ENCODE data around the gene CYP46A1. TPM values are rescaled to one million over a fixed set of nuclear protein-coding genes. Genes with fewer than 3 reads are reported as not detected.

Gene CYP46A1
- total RNA-seq, 4 donors from 2014 or later = 0.04 to 1.1 TPM; not detected in 2

- intact Hi-C loops (cut with DNase I) = no loop called here
- Histone ChIP-seq H3K27me3 (no peaks in the 10 kb centered on the region), H3K27ac (no peak overlapping the region), H3K4me1 (no peaks in the 10 kb centered on the region), H3K36me3 (no peaks in the 10 kb centered on the region), H3K4me3 (no peak overlapping the region), H3K9me3 (peaks cover 0 to 21% (median 15%) of the 10 kb centered on the region in 3 donors)
- TF ChIP-seq CTCF (IDR thresholded peaks at IDR 0.05) = no peak
- no peak for TF ChIP-seq POLR2A (IDR thresholded peaks at IDR 0.05)
- WGBS, 2 donors = 82 to 89% methylated on average over 7 to 10 of the region's 16 CpGs
- no peak for DNase-seq
Observed at GRCh38 chr14:99699861-99700260, 15.8 kb downstream of the CYP46A1 start.

DNA sequence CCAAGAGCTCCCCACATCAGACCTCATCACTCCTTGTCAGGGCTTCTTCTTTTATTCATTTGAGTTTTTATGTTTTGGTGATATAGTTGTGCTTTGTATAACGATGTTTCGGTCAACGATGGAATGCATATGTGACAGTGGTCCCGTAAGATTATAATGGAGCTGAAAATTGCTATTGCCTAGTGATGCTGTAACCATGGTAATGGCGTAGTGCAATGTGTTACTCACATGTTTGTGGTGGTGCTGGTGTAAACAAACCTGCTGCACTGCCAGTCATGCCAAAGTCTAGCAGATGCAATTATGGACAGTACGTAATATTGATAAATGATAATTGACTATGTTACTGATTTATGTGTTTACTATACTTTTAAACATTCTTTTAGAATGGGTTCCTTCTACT lies 16.3 kb downstream of the CYP46A1 start:
- H3K4me3 ChIP-seq = no peak overlapping the region
- intact Hi-C loops (cut with DNase I) = no loop called here
- no peak for DNase-seq
- no peaks in the 10 kb centered on the region for H3K36me3 ChIP-seq
- H3K27ac ChIP-seq = no peak overlapping the region
- no peak for TF ChIP-seq POLR2A (IDR thresholded peaks at IDR 0.05)
- TF ChIP-seq CTCF (IDR thresholded peaks at IDR 0.05) = no peak
- H3K4me1 ChIP-seq = no peaks in the 10 kb centered on the region
- no peaks in the 10 kb centered on the region for H3K27me3 ChIP-seq
- peaks cover 0 to 21% (median 15%) of the 10 kb centered on the region in 3 donors for H3K9me3 ChIP-seq
- WGBS, 2 donors = 91 to 95% methylated on average over 6 of the region's 6 CpGs

GRCh38 chr14:99701260-99701659 lies 17.2 kb downstream of the CYP46A1 start:
- Histone ChIP-seq H3K27ac (no peak overlapping the region), H3K27me3 (no peaks in the 10 kb centered on the region), H3K36me3 (no peaks in the 10 kb centered on the region), H3K4me3 (no peak overlapping the region), H3K9me3 (peaks cover 0 to 21% (median 15%) of the 10 kb centered on the region in 3 donors), H3K4me1 (no peaks in the 10 kb centered on the region)
- 88 to 92% methylated on average over 1 of the region's 1 CpG for WGBS, 2 donors
- DNase-seq = no peak
- intact Hi-C loops (cut with DNase I) = no loop called here
- TF ChIP-seq POLR2A (IDR thresholded peaks at IDR 0.05) (no peak), CTCF (IDR thresholded peaks at IDR 0.05) (no peak)

- Histone ChIP-seq H3K4me3 (no peak overlapping the region), H3K27ac (no peak overlapping the region), H3K27me3 (no peaks in the 10 kb centered on the region), H3K36me3 (no peaks in the 10 kb centered on the region), H3K9me3 (peaks cover 0 to 21% (median 15%) of the 10 kb centered on the region in 3 donors), H3K4me1 (no peaks in the 10 kb centered on the region)
- TF ChIP-seq CTCF (IDR thresholded peaks at IDR 0.05) = no peak
- no peak for TF ChIP-seq POLR2A (IDR thresholded peaks at IDR 0.05)
- intact Hi-C loops (cut with DNase I) = no loop called here
- DNase-seq = no peak
Observed at GRCh38 chr14:99702115-99702514, 18.0 kb downstream of the CYP46A1 start.

DNA sequence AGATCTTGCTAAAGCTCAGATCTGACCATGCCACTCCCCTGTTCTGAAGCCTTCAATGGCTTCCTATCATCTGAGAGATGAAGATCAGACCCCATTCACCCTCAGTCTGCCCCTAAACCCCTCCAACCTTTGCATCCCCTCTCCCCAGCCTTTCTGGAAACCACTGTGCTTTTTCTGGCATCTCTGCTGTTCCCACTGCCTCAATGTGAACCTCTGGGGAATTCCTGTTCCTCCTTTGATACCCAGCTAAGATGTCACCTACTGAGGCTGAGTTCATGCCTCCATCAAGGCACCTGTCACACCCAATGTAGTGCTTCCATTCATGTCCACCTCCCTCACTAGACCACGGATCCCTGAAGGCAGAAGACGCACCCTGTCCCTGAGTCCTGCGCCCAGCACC lies 19.3 kb downstream of the CYP46A1 start:
- DNase-seq = no peak
- intact Hi-C loops (cut with DNase I) = no loop called here

More for the DNA sequence above, 19.3 kb downstream of the CYP46A1 start:
- Histone ChIP-seq H3K27me3 (peaks cover 0 to under 1% (median 0%) of the 10 kb centered on the region in 4 donors), H3K4me1 (no peaks in the 10 kb centered on the region), H3K36me3 (no peaks in the 10 kb centered on the region), H3K4me3 (no peak overlapping the region), H3K9me3 (peaks cover 0 to 21% (median 15%) of the 10 kb centered on the region in 3 donors), H3K27ac (no peak overlapping the region)
- no peak for TF ChIP-seq CTCF (IDR thresholded peaks at IDR 0.05)
- no peak for TF ChIP-seq POLR2A (IDR thresholded peaks at IDR 0.05)
- WGBS, 2 donors = 94% methylated on average over 2 of the region's 3 CpGs; no CpG with 5 or more reads in 1 of the 2 donors
